NOMO-1 (cell line): ENCODE data around the gene GRAMD4.

Source experiments
- DNase-seq, 2 experiments: peaks; one replicate each; lab custom pipeline; 2025; ENCODE audit not compliant: unreplicated experiment in 2 of 2; lab: John Stamatoyannopoulos, UW

GRAMD4 gene

DNA sequence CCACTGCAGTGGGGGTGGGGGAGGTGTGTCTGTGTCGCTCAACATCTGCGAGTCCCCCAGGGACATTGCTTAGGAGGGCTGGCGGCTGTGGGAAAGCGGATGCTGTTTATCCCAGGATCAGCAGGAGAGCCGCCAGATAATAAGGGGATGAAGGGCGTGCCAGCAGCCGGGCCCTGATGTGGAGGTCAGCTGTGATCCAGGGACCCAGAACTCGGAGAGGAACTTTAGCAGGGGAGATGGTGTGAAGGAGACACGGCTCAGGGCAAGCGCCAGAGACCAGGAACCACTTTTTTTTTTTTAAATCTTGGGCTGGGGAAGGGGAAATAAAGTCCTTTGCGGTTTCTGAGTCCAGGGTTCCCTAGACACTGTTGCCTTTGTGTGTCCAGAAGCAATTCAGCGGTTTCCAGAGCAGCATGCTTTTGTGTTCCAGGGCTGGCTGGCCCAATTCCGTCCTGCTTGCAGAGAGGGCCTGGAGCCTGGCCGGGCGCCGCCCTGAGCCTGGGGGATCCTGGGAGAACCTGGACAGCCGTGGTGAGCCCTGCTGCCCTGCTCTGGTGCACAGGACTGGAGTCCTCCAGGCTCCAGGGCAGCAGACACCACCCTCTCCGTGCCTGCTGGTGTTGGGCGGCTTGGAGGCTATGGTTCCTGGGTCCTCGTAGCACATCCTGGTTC, at the start of gene GRAMD4:
TSS of gene GRAMD4 (plus strand) at position 557 of the 672 bp plus-strand sequence. CDS start 6,414 bp downstream, outside the sequence.
- peak; percentile 59 to 66 for DNase-seq

DNA sequence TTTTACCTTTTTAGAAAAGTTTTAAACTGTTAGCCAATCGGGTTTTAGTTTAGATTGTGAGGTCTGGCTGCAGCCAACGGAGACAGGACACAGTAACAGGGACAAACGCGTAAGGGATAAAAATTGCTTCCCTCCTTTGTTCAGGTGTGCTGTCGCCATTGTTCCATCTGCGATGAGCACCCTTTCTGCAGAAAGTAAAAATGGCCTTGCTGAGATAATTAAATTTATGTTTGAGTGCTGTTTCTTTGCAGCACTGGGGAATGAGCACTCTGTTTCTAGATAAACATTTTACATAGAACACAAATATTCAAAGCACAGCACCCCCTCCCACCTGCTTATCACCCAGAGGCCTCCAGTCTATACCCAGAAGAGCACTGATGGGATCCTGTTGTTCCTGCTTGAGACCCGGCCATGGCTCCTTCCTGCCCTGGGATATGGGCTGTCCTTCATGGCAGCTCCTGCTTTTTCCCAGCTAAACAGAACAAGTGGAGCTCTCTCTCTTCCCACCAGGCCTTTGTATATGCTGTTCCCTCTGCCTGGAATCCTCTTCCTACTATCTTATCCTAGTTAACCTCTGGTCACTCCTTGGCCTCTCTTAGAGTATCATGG, 48.4 kb upstream of the GRAMD4 start:
- DNase-seq: no peak

DNA sequence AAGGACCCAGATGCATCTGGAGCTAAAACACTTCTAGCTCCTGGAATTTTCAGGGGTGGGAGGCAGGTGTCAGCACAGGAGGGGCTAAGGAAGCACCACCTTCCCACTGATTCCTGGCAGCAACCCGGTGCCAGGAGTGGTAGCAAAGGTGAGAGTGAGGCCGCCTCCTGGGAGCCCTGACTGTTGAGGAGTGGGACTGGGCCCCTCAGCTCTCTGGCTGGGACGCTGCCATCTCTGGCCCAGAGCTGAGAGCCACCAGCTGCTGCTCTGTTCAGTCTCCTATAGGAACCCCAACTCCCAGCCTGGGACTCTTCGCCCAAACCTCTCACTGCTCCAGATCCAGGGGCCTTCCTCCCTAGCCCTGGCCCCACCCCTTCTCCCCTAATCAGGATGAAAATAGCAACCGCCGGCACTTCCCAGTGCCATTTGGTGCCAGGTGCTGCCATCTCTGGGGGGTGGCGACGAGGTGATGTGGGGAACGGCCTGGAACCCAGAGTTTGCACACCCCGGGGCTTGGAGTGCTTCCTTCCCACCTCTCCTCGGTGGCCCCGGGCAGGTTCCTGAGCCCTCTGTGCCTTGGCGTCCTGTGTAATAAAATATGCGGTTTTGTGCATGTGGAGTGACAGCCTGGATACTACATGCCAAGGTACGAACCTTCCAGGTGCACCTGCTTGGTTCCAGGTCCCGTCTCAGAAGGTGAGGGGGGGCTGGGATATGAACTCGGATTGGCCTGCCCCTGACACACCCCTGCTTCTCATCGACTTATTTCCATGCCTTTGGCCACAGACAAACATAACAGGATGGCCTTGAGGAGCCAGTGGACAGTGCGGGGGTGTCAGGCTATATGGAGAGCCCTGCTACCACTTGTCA, 47.0 kb upstream of the GRAMD4 start:
- DNase-seq: no peak

DNA sequence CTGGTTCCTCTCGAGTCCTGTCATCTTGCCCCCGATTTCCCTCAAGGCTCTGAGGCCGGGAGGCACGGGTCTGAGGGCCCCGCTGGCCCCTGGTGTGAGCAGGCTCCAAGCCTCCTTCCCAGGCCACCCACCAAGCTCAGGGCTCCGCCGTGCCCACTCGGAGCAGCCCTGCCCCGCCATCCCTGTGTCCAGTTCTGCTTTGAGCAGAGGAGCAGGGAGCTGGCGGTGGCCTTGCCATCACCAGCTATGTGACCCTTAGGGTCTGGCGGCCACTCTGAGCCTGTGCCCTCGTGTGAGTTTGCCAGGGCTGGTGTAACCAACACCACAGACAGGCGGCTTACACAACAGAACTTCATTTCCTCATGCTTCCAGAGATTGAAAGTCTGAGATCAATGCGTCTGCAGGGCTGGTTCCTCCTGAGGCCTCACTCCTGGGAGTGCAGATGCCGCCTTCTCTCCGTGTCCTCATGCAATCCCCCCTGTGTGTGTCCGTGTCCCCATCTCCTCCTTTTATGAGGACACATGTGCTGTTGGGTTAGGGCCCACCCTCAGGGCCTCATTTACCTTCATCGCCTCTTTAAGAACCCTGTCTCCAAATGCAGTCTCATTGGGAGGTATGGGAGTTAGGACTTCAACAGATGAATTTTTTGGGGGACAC, 46.3 kb upstream of the GRAMD4 start:
- peak; percentile 70 to 80 for DNase-seq

- DNase-seq: no peak
Measured at GRCh38 chr22:46574438-46574992, 45.7 kb upstream of the GRAMD4 start.

GRCh38 chr22:46574993-46575910, 44.9 kb upstream of the GRAMD4 start:
- no peak for DNase-seq

DNA sequence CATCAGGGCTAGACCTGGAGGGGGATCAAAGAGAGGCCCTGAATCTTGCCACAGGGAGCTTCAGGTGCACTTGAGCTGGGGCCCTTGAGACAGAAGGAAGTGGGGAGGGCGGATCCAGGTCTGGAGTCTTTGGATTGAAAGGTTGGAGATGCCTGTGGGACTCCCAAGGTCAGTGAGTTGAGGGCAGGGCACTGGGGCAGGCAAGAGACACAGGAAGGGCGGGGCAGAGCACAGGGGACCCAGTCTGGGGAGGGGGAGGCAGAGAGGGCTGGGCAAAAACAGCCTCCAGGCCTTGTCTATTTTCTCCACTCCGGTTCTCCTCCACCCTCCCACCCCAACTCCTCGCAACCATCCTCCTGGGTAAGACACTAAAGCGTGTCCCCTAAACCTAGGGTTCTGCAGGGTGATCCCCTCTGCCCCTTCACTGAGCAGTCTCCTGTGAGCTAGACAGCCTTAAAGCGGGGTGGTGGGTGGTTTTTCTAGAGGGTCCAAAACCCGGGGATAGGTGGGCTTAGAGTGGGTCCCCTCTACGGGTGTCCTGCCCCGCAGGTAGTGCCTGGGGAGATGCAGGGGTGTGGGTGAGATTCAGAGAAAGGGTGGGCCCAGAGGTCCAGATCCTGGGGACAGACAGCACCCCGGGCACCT, 44.2 kb upstream of the GRAMD4 start:
- no peak for DNase-seq

DNA sequence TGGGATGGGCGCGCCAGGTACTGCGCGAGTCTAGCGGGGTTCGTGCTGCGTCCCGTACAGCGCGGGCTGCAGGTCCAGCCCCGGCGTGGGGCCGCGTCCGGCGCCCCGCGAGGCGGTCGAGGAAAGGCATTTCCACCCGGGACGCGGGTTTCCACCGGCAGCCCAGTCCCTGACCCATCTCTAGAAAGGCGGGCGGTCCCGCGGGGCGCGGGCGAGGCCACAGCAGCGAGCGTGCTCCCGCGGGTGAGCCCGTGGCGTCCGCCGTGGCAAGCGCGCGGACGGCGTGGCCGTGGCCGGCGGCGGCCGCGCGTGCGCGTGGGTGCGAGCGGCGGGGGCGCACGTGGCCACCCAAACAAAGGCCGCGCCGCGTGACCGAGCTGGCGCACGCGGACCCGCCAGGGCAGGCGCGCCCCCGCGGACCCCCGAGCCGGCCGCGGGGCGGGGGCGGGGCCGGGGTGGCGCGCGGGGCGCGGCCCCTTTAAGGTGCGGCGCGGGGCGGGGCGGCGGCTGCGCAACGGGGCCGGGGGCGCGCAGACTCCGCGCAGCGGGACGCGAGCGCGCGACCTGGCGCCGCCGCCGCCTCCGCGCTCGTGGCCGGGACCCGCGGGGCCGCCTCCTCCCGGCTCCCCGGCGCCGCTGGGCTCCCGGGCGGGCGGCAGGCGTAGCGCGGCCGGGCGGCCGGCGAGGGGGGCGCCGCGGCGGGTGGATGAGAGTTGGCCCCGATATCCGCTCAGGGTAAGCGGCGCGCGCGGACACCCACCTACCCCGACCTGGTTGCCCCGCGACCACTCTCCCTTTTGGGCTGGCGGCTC, 43.4 kb upstream of the GRAMD4 start:
- peak; percentile 26 to 61 for DNase-seq

DNA sequence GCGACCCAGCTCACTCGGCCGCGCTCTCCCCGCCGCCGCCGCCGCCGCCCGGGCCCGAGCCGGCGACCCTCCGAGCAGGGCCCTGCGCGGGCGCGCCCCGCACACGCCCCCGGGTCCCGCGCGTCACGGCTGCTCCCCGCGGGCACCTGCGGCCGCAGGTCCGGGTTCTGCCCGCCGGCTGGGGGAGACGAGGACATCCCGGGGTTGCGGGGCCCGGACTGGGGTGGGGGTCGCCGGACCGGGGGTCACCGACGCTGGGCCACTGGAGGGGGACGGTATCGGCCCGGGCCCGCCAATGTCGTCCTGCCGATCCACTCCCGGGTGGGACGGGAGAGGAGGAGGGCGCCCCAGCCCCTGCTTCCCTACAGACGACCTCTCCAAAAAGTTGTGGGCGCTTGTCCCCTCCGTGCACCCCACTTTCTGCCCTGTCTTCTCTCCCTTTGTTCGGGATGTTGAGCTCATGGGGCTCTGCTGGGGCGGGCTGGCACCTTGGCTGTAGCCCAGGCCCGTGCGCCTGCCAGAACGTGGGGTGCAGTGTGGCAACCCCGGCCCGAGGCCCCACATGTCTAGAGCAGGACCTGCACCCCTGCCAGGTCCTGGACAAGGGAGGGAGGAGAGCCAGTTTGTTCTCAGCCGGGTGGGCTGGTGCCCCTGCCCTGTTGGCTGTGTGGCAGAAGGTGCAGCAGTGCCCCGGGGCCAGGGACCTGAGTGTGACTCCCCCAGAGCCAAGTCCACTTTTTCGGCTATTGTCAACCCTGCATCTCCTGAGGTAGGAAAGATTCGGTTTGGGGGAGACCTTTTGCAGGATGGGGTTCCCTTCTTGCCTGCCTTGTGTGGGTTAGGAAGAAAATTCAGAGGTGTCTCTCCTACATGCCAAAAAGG, 42.6 kb upstream of the GRAMD4 start:
- DNase-seq: no peak

DNA sequence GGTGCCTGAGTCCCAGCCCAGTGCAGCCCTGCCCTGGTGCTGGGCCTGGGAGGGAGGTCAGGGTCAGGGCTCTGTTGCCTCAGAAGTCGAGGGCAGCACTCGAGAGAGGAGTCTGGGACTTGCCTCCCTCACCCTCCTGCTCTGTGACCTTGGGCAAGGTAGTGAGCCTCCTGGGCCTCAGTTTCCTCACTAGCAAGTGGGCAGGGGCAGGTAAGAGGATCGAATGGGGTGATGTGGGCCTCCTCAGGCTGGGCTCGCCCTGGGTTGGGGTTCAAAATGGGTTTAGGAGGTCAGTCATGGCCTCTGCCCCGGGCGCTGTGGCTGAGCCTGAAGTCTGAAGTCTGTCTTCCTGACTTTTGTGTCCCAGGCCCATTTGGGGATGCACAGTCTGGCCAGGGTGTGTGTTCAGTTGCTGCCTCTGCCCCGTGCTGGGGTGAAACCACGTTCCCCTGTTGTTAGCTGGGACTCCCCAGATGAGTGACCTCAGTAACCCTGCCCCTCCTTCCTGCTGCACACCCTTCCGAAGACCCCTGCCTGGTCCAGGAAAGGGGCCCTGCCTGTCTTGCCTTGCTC, 41.8 kb upstream of the GRAMD4 start:
- no peak for DNase-seq

DNA sequence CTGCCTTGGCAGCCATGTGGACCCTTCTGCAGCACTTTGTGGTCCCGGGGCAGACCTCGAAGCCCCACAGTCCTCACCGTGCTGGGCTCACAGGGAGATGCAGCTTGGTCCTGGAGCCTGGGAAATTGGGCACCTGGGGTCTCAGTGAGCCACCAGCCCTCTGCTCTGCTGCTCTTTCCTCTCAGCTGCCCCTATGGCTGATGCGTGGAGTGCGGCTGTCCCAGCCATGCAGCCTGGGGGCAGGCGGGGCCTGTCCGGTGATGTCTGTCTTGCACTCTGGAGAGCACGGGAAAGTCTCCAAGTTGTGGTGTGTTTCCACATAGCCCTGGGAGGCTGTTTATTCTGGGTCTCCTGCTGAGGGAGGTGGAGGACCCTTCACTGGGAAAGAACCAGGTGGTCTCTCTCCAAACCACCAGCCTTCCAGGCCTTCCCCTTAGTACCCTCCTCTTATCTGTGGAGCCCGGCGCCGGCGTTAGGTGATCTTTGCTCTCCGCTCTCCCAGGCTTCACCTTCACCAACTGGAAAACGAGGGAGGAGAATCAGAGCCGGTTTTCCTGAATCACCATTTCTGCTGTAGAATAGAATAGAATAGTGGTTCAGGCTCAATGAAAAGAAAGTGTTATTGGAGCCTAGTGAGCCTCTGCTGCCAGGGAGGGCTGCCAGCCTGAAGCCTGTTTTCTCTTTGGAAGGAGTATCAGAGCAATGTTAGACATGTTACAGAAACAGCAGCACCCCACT, 41.2 kb upstream of the GRAMD4 start:
- no peak for DNase-seq

DNA sequence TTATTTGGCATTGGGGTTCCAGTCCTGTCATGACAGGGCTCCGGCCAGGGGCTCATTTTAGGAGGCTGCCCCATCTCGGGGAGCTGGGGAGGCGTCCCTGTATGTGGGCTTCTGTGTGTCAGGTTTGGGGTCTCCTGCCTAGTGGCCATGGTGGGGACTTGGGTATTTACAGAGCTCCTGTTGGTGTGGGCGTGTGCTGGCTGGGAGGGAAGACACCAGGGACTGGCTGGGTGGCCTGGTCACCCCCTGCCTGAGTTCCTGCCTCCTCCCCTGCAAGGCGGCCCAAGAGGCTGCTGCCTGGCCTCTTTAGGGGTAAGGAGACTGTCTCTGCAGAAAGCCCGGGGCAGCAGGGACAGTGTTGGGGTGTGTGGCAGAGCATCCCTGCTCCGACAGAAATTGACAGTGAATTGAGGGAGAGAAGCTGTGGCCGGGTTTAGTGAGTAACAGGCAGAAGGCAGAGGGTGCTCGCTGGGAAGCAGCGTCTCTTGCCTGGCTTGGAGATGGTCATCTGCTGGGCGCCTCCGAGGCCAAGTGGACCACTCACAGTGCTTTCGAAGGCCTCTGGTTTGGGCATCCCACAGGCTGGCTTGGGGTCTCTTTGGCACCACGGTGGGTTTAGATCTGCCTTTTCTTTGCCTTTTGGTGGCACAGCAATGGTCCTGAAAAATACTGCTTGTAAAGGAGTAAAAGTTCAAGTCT, 40.3 kb upstream of the GRAMD4 start:
- no peak for DNase-seq

DNA sequence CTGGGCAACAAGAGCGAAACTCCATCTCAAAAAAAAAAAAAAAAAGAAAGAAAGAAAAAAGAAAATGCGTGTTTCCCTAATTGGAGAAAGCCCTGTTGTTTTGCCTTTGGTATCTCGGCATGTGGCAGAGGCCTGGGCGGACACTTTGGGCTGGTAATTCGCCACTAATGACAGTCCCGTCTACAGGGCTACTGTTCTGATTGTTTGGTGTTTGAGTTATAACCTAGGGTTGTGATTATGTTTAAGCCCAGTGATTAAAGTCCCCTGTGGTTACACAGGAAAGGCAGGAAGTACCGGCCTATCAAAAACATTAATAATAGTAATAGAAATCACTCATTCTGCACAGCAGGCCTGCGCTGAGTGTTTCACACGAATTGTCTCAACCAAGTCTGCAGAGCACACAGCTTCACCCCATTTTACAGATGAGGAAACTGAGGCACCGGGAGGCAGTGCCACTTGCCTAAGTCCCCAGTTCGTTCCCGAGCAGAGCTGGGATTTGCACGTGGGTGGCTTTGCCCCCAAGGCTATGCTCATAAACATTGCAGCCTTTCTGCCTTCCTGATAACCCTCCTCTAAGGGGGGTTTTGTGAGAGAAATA, 39.1 kb upstream of the GRAMD4 start:
- DNase-seq: no peak

DNA sequence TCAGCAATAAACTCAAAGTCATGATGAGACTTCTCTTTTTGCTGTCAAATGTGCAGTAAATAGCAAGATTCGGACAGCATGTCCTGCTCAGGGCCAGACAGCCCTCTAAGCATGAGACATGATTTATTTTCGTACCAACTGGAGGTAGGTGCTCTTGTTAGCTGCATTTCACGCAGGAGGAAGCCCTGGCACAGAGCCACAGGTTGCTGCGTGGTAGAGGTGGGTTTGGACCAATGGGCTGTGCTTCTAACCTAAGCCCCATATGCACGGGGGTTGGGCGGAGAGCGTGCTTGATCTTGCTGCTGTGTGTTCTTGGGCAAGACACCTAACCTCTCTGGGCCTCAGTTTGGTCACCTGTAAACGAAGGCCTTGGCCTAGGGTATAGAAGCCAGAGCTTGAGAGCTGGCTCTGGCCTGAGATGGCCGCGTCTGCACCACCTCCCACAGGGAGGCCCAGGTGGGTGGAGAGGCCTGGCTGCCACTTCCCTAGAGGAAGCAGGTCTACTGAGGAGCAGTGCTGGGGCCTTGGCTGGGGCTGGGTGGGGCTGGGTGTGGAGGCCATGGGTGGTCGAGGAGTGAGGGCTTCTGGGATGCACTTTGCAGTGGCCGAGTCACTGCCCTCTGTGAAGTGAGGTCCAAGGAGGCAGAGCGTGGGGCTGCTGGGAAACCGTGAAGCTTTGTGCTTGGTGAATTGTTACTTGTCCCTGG, 38.5 kb upstream of the GRAMD4 start:
- no peak for DNase-seq
